K562 (cell line): ENCODE measurements around the gene AMBRA1. TPM values are rescaled to one million over a fixed set of nuclear protein-coding genes. Genes with fewer than 3 reads are reported as not detected.

Experiments
- ATF6 ChIP-seq: sonication (generic); formaldehyde crosslinking; IDR thresholded peaks from 2 replicates; pipeline ENCODE4 v1.4.0; 2020; ENCODE audit warnings: mild to moderate bottlenecking, missing genetic modification reagents
- ELK3 ChIP-seq: fragments of 450-650 bp; formaldehyde crosslinking; IDR thresholded peaks from 2 replicates; pipeline ENCODE4 v1.4.0; 2020; ENCODE audit warnings: mild to moderate bottlenecking
- ETV1 ChIP-seq: fragments of 450-650 bp; conservative IDR thresholded peaks from 2 replicates; pipeline ENCODE4 v1.6.1; 2016; ENCODE audit warnings: missing genetic modification characterization, control low read depth, low read depth, missing compliant biosample characterization
- FUS ChIP-seq: fragments of 200-400 bp; formaldehyde crosslinking; optimal IDR thresholded peaks from 2 replicates; pipeline ENCODE3; 2017; ENCODE audit warnings: low read depth, low read length
- HDGF ChIP-seq: fragments of 450-650 bp; IDR thresholded peaks from 2 replicates; pipeline ENCODE4 v1.6.1; 2016
- LCOR ChIP-seq: sonication (generic); formaldehyde crosslinking; IDR thresholded peaks from 2 replicates; pipeline ENCODE4 v1.8.0; 2022; ENCODE audit warnings: mild to moderate bottlenecking, missing genetic modification reagents
- MAFK ChIP-seq: IDR thresholded peaks from 2 replicates; pipeline ENCODE4 v1.6.1; 2011; ENCODE audit warnings: low read length, improper control_type of control experiment
- MLX ChIP-seq, 2 experiments: fragments of 450-650 bp in 1 of 2; sonication (generic) in 1 of 2; formaldehyde crosslinking; conservative IDR thresholded peaks; 2 replicates each; pipeline versions ENCODE4 v1.4.0 to v1.8.1; 2020 to 2022; ENCODE audit warnings: mild to moderate bottlenecking in 1 of 2, missing genetic modification reagents in 1 of 2
- PCBP1 ChIP-seq: fragments of 200-400 bp; formaldehyde crosslinking; IDR thresholded peaks from 2 replicates; pipeline ENCODE4 v1.6.1; 2018; ENCODE audit warnings: mild to moderate bottlenecking, low read depth, low read length; ENCODE audit not compliant: poor library complexity, severe bottlenecking
- PTRF ChIP-seq: fragments of 450-650 bp; IDR thresholded peaks from 2 replicates; pipeline ENCODE4 v1.6.1; 2016; ENCODE audit warnings: mild to moderate bottlenecking, missing genetic modification characterization, missing compliant biosample characterization
- RREB1 ChIP-seq: fragments of 250-450 bp; sonication (Bioruptor Pico); IDR thresholded peaks from 2 replicates; pipeline ENCODE4 v1.4.0; 2020
- STAG1 ChIP-seq: sonication (generic); formaldehyde crosslinking; IDR thresholded peaks from 2 replicates; pipeline ENCODE4 v1.5.0; 2020; ENCODE audit warnings: missing genetic modification reagents, borderline replicate concordance
- TEAD1 ChIP-seq, 2 experiments: fragments of 450-650 bp in 1 of 2; sonication (generic) in 1 of 2; formaldehyde crosslinking; IDR thresholded peaks; 2 replicates each; pipeline versions ENCODE4 v1.4.0 to v1.8.0; 2020 to 2022; ENCODE audit warnings: mild to moderate bottlenecking in 2 of 2, missing genetic modification reagents in 1 of 2
- ZNF274 ChIP-seq: IDR thresholded peaks from 2 replicates; pipeline ENCODE4 v1.6.1; 2011; ENCODE audit warnings: low read depth, mild to moderate bottlenecking, low read length, moderate library complexity, borderline replicate concordance
- ZNF507 ChIP-seq: conservative IDR thresholded peaks from 2 replicates; pipeline ENCODE4 v1.6.1; 2017; ENCODE audit warnings: missing genetic modification characterization, missing compliant biosample characterization
- ZNF780A ChIP-seq: fragments of 250-450 bp; sonication (Bioruptor Pico); IDR thresholded peaks from 2 replicates; pipeline ENCODE4 v1.5.0; 2021; ENCODE audit warnings: mild to moderate bottlenecking
- polyA plus RNA-seq, 8 experiments: library from polyadenylated mRNA; depleted of rRNA in 4 of 8; stranded (reverse) in 5 of 8; unstranded in 3 of 8; fragments of >200 nt; fragmentation: Nextera tagmentation in 2 of 8; fragmentation: Illumina TruSeq in 1 of 8; extraction: Ambion mirVana in 2 of 8; extraction: Trizol in 1 of 8; gene quantifications; 2 replicates each; pipeline versions ENCODE4 v1.2.1 to v1.2.3, GENCODE V29; 2011 to 2014; ENCODE audit warnings: inconsistent platforms in 1 of 8, missing spikeins in 1 of 8
- total RNA-seq, 7 experiments: library from RNA; depleted of rRNA in 6 of 7; stranded (reverse); fragments of >200 nt in 6 of 7; fragmentation: Illumina TruSeq in 2 of 7; extraction: Trizol in 2 of 7; gene quantifications; 2 replicates each; pipeline versions ENCODE4 v1.2.1 to v1.2.3, GENCODE V29; 2011 to 2021; ENCODE audit warnings: low replicate concordance in 1 of 7
- TF ChIP-seq, protein P1 (sequence below): sonication (generic); IDR thresholded peaks from 2 replicates; pipeline ENCODE4 v1.6.1; 2016

AMBRA1 gene
- total and polyA plus RNA-seq, 9 of the 15 experiments (the other 6 are each of a cell fraction or from before 2014, with no cell fraction given), result 0.15 to 24.5 (median 13.0) TPM

GRCh38 chr11:46593550-46594373 is at the start of gene AMBRA1 (continued):
- TF ChIP-seq ZNF780A (CRISPR knock-in tag), result no peak
- no peak for TF ChIP-seq RREB1
- TF ChIP-seq ZNF274, result no peak
- peak; percentile 44; the same call in 1 of the 2 replicates for TF ChIP-seq MAFK
- no peak; the same call in 1 of the 2 replicates for TF ChIP-seq PTRF (tag)
- TF ChIP-seq STAG1 (CRISPR knock-in tag), result no peak
- TF ChIP-seq TEAD1 (CRISPR knock-in tag; IDR thresholded peaks at IDR 0.05), result peak in 1 of 2 experiments; percentile 64; a peak in 1 of 4 replicates
- no peak for TF ChIP-seq HDGF
- TF ChIP-seq LCOR (CRISPR knock-in tag), result peak; percentile 91
- TF ChIP-seq, protein P1, sequence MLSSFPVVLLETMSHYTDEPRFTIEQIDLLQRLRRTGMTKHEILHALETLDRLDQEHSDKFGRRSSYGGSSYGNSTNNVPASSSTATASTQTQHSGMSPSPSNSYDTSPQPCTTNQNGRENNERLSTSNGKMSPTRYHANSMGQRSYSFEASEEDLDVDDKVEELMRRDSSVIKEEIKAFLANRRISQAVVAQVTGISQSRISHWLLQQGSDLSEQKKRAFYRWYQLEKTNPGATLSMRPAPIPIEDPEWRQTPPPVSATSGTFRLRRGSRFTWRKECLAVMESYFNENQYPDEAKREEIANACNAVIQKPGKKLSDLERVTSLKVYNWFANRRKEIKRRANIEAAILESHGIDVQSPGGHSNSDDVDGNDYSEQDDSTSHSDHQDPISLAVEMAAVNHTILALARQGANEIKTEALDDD, result peak; percentile 71
- no peak for TF ChIP-seq ATF6 (CRISPR knock-in tag)
- no peak for TF ChIP-seq MLX (CRISPR knock-in tag; conservative IDR thresholded peaks at IDR 0.05)
- no peak; the same call in 1 of the 2 replicates for TF ChIP-seq ETV1 (tag)
- no peak for TF ChIP-seq FUS
- no peak for TF ChIP-seq ZNF507 (tag)
- peak; percentile 63 for TF ChIP-seq PCBP1
- TF ChIP-seq ELK3 (CRISPR knock-in tag), result no peak
